Stimulated activated CD8-positive, alpha-beta memory T cell treated with anti-CD3 and anti-CD28 coated beads, Interleukin-15, amount 100 ng/mL, for 48 hours (primary cell): Measurements from ENCODE around the gene LTK.

ENCODE experiments used
- DNase-seq, 2 donors: peaks; one replicate each; pipeline ENCODE4 v3.0.0-alpha.2; 2020; ENCODE audit warnings: low read depth in 2 of 2

Gene LTK

DNA sequence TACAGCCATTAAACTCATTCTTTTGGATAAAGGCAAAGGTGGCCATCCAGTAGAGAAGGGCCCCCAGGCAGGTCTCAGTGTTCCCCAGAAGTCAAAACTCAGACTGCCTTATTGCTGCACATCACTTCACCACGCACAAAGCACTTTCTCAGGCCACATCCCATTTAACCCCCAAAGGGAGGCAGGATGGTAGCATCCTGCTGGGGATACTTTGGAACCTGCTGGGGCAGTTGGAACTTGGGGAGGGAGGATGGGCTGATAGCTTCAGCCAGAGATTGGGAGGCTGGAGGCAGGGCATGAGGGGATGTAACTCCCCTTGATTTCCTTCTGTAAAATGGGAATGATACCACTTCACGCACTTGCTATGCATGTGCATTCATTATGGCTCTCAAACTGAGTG, 15.0 kb downstream of the LTK start:
- no peak for DNase-seq

DNA sequence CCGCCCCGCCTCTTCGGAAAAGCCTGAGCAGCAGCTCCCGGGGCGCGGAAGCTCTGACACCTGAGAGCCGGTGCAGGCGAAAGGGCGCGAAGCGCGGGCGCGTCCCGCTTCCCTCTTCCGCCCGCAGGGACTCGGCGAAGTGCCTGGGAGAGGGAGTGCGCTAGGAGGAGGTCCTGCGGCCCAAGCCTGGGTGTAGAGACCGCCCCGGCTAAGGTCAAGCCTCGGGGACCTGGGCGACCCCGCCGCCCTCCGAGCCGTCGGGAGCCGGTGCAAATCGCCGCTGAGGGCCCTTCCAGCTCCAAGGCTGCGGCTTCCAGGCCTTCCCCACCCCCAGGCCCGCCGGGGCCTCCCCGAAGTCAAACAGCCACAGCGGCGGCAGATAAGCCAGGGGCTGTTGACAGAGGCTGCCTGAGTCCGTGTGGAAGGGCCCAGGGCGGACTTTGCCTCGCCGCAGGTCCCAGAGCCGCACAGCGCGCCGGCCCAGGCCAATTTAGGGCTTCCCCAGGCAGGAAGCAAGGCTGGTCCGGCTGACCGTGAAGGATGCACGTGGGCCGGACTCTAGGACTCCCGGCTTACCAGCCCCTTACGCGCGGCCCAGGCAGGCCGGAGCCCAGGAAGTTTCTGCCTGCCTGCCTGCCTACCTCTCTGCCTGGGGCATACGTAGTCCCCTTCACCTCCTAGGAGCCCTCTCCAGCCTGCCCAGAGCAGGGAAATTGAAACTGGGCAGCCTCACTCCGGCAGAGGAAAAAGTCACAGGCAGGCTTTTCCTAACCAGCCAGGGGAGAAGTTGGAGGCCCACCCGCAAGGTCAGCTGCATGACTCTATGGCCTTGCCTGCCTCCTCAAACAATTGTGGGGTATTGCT, 17.7 kb downstream of the LTK start:
- no peak for DNase-seq

DNA sequence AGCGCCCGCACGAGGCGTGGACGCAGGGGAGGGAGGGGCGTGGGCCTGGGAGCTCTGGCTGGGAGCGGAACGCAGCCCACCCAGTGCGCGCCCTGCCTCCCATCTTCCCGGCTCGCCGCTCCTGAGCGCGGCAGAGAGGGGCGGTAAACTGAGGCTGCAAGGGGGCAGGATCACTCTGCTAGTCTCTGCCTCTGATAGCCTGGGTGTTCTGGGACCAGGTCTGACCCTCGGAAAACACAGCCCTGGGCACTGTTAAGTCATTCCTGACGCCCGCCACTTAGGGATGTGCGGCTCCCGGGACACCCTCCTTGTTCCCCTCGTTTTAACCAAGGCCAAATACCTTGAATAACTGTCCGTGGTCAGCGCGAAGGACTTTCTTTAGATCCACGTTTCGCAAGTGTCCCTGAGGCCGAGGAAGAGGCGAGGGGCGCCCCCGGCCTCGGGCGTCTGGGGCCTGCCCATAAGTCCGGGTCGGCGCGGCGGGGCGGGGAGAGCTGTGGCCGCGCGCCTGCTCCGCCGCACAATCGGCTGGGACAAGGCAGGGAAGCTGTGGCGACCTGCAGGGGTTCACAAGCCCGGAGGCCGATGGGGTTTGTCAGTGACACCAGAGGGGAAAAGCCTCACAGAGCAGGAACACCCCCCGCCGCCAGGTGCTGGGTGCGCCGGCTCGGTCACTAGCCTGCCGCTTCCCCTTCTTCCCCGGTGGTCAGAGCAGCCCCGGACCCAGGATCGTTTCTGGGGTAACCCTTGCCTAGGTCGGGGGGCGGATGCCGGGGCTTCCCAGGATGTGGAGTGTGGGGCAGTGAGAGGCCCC, 18.5 kb downstream of the LTK start:
- DNase-seq = no peak

DNA sequence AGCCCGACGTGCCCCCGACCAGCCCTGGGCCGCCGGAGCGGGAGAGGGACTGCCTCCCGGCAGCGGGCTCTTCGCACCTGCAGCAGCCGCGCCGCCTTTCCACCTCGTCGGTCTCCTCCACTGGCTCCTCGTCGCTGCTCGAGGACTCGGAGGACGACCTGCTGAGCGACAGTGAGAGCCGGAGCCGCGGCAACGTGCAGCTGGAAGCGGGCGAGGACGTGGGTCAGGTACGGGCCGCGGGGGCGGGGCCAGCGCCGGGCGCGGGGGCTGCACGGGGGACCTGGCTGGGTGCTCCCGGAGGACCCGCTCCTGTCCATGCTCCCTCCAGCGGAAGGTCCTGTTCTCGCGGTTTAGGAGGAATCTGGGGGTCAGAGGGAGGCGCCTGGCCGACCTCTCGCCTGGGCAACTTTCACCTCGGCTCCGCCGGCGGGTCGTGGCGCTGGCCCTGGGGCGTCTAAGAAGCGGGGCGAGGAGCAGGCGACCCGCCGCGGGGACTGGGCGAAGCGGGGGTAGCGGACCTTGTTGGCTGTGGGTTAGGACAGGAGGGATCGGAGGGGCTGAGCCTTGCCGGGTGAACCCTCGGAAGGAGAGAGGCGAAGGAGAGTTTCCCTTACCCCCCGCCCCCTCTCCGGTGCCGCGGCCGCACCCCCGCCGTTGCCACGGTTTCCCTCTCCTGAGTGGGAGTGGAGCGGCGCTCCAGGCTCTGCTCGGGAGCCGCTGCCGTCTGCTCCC, 19.3 kb downstream of the LTK start:
- DNase-seq = no peak

DNA sequence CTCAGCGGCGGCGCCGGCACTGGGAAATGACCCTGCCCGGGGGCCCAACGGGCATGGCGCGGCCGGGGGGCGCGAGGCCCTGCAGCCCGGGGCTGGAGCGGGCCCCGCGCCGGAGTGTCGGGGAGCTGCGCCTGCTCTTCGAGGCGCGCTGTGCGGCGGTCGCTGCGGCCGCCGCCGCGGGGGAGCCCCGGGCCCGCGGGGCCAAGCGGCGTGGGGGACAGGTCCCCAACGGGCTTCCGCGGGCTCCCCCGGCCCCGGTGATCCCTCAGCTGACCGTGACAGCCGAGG, 19.8 kb downstream of the LTK start:
- no peak for DNase-seq

DNA sequence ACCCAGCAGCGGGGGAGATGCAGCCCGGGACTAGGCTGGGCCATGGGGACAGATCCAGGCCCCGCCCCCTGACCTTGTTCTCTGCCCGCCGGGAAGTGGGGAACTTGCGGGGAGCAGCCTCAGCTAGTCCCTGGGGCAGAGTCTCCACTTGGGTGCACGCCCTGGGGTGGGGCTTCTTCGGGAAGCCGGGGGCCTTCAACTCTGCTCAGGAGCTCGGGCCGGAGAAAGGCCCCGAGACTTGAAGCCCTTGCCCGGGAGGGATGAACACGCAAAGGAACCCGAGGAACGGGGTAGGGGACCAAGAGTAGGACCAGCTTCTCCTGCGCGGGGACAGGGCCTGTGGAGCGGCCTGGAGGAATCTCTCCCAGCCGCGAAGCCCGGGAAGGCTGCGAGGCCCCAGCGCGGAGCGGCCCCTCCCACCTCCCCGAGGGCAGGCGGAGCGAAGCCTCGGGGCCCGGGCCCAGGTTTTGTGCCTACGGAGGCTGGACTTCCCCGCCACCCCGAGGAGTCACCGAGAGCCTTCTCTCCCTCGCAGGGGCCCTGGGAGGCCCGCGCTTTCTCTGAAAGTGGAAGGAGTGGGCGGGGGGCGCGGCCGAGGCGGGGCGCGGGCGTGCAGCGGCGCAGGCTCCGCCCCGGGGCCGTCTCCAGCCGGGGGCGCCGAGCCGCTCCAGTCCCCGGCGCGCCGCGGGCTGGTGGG, 20.3 kb downstream of the LTK start, which contains the start of gene ITPKA:
Gene ITPKA, plus strand, starts transcription at position 670 of the 697 bp plus-strand sequence. CDS start 54 bp downstream, outside the sequence.
- DNase-seq = peak; percentile 84 to 88

DNA sequence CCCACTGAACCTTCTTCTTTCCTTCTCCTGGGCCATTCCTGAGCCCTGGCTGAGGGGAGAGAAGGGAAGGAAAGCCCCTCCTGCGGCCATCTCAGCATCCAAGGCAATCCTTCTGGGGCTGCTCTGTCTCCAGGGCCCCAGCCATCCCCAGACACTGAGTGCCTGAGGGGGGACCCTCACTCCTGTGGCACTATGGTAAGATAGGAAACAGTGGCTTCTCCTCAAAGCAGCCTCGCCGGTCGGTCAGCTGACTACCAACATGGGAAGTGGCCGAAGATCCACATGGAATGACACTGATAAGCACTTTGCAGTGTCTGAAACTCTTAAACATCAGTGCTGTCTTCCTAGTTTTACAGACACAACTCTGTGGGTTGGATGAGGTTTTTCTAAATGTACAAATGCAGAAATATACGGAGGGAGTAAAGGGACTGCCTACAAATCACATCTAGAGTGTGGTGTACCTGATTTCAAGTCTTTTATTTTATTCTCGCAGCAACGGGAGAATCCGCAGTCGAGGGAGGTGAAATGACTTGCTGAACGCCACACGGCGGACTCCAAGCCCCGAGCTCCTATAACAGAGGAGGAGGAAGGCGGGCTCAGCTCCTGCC, 20.9 kb downstream of the LTK start:
- no peak for DNase-seq

DNA sequence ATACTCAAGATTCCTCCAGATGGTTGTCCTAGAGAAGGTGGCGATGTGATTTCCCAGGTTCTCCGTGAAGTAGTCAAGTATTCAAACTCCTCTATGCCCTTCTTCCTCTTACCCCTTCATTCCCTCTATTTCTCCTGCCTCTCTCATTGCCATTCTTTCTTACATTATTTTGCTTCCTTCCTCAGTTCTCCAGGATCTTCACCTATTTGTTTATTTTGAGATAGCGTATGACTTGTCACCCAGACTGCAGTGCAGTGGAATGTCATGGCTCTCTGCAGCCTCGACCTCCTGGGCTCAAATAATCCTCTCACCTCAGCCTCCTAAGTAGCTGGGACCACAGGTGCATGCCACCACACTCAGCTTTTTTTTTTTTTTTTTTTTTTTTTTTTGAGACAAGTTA, 21.7 kb downstream of the LTK start:
- DNase-seq = no peak

DNA sequence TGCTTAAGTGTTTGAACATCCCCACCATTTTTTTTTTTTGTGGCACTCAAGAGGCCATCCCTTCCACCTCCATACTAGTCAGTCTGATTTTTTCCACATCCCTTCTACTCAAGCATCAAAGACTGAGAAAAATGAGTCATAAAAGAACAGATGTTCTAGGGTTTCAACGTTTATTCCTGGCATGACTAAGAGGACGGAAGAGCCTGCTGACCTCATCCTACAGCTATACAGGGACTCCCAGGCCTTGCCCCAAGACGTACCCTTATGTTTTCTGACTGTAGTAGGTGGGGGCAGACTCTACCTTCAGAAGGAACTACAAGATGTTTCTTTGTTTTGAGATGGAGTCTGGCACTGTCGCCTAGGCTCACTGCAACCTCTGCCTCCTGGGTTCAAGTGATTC, 23.3 kb downstream of the LTK start:
- DNase-seq = no peak

DNA sequence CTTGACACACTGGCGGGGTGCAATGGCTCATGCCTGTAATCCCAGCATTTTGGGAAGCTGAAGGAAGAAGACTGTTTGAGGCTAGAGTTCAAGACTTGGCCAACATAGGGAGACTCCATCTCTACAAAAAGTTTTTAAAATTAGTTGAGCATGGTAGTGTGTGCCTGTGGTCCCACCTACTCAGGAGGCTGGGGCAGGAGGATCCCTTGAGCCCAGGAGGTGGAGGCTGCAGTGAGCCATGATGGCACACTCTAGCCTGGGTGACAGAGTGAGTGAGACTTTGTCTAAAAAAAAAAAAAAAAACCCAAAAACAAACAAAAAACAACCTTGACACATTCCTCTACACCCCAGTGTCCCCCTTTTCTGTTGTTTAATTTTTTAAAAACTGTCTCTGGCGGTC, 24.0 kb downstream of the LTK start:
- no peak for DNase-seq

DNA sequence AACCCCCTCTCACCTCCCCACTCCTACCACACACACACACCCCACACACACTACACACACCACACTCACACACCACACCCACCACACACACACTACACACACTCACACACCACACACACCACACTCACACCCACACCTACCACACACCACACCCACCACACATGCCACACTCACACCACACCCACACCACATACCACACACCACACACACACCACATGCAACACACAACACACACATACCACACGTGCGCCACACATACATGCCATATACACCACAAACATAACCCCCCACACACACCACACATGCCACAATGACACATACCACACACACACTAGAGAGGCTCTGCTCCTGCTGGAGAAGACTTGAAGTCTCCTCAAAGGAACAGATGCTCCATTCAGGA, 25.8 kb downstream of the LTK start:
- no peak for DNase-seq

DNA sequence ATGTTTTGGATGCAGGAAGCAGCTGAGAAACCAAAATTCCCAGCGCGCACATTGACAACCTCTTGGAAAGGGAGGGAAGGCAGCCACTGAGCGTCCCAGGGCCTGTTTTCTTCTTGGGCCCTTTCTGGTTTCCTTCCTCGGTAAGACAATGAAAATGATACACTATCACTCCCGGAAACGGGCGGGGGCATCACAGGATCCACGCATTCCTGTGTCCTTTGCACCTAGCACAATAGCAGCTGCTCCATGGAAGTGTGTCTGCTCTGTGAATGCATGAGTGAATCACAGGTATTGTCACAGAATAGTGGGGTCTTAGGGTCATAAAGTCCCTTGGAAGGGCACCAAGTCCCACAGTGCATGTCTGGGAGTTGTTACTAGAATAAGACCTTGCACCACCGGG, 26.2 kb downstream of the LTK start:
- DNase-seq = no peak

DNA sequence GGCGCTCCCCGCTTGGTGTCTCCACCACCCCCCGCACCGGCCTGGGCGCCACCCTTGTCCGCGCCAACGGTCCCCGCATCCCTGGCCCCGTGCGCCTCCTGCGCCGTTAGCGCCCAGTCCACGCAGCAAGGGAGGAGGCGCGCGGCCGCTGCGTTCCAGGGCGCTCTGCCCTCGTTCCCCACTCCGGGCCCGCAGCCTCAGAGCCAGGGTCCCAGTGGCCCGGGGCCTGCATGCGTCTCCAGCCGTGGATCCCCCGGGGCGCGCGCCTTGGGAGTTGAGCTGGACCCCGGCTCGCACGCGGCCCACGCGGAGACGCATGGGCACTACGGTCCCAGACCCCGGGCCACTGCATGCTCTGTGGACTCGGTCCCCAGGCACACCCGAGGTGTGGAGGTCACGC, 27.3 kb downstream of the LTK start:
- DNase-seq = no peak

DNA sequence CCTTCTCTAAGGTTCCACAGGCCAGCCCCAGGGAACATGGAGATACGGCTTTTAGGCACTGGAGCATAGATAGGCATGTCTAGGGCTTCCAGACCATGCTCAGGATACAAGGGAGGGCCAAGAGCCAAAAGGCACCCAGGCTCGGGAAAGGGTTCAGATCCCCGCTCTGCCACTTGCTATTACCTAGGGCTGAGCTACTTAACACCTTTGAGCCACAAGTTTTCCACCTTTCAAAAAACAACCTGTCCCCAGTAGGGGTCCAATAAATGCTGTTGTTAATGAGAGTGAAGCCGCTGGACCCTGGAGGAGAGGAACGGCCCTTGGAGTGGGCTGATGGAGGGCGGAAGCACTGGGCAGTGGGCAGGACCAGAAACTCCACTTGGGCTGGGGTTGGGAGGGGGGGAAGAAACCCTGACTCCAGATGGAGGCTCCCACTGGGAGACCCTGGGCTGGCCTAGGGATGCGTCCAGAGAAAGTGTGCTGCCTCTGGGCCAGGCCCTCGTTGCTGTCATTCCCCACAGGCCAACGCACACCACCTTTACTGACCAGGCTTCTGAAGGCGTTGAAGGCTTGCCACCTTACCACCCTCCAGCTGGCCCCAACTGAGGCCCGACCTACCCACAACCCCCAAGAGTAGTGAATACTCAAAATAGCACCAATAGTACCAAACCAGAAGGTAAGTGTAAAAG, 28.5 kb downstream of the LTK start:
- no peak for DNase-seq

DNA sequence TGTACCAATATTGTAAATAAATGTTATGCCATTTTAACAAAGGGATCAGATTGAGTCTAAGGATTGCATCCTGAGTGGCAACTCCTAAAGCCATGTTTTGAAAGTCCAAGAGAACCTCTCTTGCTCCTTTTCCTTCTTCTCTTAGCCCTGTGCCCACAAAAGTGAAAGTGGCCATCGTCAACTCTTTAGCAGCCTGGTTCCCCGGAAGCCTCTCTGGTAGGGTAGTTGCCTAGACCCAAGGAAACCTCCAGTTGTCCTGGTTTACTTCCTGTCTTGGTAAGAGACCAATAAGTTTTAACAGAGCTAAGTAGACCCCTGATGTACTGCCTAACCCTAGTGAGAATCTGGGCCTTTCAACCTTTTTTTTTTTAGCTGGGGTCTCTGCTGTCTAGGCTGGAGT, 30.1 kb downstream of the LTK start:
- DNase-seq = no peak

DNA sequence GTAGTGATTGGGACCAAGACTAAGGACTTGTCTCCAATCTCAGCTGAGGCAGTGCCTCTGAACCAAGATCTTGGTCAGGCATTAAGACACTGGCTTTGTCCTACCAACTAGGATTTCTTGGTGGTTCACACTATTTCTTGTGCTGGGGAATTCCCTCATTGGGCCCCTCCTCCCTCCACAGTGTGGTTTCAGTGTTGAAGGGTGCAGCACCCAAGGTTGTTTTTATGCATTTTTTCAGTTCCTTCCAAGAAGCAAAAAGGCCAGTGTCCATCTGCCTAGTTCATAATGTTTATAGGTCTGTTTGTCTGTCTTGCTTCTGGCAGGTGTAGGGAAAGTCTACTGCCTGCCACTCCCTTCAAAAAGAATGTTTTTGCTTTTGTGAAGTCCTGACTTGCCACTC, 30.5 kb downstream of the LTK start:
- no peak for DNase-seq

DNA sequence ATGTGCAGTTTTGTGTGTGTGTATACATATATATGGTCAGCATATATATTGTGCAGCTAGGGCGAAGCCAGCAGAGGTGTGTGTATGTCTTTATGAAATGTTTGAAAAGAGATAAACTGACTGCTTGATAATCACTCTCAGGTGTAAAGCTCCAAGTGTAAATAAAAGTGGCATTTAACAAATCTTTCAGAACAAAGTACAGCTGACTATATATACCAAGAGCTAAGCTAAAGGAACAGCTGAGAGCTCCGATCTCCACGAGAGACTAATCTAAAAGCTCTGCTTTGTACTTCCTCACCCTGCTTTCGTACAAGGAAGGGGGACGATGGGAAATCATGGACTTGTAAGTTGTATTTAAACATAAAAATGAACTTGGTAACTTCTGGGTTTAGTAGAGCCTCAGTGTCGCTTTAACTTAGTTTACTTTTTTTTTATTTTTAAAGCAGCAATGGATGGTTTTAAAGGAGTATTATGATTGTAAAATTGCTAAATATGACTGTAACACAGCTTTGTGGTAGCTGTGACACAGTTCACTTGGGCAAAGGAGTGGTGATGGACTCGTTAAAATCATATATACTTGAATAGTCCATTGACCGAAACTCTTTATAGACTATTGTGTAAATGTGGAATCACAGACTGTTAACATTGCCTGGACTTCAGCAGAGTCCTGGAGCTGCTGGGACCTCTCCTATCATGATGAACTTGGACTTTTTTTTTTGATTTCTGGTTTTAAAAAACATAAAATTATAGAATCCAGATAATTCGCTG, 31.3 kb downstream of the LTK start:
- no peak for DNase-seq

DNA sequence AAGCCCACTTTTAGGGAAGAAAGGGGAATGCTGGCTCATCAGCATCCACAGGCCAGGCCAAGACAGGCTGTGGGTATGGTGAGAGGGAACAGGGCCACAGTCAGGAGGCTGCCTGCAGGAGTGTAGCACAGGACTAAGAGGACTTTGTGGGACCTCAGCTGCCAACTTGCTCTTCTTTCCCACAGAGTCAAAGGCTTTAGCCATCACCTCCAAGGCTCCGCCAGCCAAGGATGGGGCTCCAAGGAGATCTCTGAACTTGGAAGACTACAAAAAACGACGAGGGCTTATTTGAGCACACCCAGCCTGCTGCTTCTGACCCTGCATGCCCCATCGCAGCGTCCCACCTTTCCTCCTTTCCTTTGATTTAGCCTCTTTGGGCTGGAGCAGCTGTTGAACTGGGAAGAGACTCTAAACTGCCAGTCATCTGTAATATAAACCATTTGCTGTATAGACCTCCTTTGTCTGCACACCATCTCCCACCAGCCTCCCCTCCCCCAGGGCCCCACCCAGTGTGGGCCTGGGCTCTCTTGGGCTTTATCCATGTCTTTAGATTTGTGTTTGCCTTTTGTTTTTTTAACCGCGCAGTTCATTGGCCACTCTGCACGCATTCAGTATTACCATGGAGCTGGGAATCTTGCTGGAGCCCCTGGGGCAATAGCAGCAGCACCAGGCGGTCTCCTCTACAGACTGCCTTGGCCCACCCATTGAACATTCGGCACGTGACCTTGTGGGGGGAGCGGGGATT, 33.1 kb downstream of the LTK start:
- no peak for DNase-seq

DNA sequence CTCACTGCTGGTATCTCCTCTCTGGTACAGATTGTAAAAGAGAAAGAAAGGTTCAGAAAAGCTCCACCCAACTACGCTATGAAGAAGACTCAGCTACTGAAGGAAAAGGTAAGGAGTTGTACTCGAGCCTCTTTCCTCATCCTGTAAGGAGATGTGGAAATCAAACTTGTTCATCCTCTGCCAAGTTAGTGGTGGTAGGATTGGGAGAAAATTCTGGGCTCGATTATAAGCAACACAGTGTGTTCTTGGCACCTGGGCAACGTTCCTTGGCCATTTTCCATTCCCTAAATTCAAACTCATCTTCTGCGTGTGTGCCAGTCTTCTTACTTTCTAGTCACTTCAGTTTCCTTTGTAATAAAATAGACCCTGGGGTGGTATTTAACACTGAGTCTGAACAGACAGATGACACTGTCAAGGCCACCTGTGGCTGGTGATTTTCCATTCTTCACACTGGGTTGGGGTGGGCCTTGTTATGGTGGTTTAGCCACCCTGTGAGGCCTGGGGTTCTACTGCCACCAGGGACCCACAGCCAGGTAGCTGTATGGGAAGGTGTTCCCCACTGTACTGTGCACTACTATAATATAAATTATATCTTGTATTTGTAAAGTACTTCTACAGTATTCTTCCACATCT, 37.1 kb downstream of the LTK start:
- no peak for DNase-seq
